GM12801 (cell line): Measurements from ENCODE around the gene PLSCR2.

ENCODE experiments used
- TF ChIP-seq, protein P1 (sequence below): IDR thresholded peaks from one replicate; pipeline ENCODE4 v1.5.1; 2011; ENCODE audit warnings: control low read depth; ENCODE audit not compliant: insufficient read length; ENCODE audit errors: extremely low read depth

PLSCR2 gene

GRCh38 chr3:146504498-146505197, 35.3 kb upstream of the PLSCR2 start:
- TF ChIP-seq, protein P1, sequence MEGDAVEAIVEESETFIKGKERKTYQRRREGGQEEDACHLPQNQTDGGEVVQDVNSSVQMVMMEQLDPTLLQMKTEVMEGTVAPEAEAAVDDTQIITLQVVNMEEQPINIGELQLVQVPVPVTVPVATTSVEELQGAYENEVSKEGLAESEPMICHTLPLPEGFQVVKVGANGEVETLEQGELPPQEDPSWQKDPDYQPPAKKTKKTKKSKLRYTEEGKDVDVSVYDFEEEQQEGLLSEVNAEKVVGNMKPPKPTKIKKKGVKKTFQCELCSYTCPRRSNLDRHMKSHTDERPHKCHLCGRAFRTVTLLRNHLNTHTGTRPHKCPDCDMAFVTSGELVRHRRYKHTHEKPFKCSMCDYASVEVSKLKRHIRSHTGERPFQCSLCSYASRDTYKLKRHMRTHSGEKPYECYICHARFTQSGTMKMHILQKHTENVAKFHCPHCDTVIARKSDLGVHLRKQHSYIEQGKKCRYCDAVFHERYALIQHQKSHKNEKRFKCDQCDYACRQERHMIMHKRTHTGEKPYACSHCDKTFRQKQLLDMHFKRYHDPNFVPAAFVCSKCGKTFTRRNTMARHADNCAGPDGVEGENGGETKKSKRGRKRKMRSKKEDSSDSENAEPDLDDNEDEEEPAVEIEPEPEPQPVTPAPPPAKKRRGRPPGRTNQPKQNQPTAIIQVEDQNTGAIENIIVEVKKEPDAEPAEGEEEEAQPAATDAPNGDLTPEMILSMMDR: no peak

DNA sequence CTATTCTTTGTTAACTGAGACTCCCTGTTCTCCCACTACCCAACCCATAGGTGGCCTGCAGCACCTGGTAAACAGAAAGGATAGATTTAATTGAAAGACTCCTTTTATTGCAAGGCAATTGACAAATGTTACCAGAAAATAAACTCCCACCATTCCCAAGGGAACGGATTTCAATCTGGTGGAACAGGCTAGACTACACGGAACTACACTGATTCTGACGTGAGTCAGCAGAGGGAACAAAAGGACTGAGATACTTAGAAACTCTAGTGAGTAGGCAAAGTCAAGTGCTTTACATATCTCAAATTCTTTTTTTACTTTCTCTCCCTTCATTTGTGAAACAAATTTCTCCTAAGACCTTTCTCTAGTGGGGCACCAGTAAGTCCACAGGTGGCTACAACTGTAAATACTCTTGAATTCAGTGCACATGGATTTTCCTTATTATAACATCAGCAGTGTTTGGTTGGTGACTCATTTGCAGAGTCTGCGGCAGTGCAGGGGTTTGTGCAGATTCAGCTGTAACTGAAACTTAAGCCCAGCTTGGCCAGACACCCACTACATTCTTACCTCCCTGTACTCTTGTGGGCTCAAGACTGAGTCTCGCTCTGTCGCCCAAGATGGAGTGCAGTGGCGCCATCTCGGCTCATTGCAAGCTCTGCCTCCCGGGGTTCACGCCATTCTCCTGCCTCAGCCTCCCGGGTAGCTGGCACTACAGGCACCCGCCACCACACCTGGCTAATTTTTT, 34.3 kb upstream of the PLSCR2 start:
- TF ChIP-seq, protein P1: no peak

DNA sequence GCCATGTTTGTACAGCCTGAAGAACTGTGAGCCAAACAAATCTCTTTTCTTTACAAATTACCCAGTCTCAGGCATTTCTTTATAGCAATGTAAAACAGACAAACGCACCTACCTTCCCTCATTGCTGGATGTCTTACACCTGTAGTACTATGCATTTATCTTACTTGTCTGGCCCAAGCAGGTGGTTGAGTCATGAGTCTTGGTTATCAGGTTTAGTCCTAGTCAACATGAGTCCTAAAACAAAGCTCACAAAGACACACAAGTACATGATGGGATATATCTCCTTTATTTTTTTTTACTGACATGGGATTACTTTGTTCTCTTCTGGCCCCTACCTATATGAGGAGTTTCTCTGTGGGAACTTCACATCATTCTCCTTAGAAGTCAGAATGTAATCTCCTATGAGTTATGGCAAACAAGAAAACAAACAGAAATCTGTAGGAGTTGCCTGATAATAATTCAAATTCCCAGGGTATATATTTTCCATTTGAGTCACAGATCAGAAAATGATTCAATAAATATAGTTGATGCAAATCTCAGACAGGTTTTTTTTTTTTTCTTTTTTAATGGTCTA, 33.6 kb upstream of the PLSCR2 start:
- TF ChIP-seq, protein P1: no peak

DNA sequence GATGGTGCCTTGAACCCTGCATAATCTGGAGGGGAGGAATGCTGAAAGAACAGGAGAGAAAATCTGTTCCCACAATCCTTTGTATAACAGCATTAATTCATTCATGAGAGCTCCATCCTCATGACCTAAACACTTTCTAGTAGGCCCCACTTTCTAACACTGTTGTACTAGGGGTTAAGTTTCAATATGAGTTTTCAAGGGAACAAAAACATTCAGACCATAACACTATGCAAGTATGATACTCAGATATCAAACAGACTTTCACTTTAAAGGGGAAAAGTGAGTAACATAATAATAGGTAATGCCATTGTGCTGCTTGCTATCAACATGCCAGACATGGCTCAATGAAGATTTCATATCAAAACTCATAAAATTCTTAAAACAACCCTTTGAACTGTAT, 32.4 kb upstream of the PLSCR2 start:
- TF ChIP-seq, protein P1: no peak

DNA sequence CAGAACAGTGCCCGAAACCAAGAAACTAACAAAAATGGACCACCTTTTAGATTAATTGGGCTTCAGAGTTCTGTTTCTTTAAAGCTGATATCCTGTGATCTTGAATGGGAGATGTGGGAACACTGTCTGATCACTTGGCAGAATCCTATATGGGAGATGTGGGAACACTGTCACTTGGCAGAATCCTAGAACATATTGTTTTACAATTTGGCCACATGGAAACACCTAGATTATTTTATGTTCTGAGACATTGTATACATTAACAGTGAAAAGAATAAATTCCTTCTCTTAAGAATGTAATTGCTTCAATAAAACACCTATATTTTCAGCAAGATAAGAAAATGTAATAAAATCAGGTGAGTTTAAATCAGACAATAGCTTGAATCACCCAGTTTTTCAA, 30.3 kb upstream of the PLSCR2 start:
- TF ChIP-seq, protein P1: no peak

DNA sequence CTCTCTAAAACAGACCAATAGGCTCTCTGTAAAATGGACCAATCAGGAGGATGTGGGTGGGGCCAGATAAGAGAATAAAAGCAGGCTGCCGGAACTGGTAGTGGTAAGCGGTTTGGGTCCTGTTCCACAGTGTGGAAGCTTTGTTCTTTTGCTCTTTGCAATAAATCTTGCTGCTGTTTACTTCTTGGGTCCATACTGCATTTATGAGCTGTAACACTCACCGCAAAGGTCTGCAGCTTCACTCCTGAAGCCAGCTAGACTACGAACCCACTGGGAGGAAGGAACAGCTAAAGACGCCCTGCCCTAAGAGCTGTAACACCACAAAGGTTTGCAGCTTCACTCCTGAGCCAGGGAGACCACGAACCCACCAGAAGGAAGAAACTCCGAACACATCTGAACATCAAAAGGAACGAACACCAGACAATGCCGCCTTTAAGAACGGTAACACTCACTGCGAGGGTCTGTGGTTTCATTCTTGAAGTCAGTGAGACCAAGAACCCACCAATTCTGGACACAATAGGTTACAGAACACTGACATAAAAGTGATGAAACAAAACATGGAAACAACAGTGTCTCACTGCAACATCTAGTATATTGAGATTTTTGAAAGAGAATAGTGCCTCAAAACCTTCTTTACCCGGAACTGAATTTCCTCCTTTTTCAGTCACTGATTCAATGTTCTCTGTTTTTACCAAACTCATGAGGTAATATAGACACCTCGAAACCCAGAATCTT, 28.8 kb upstream of the PLSCR2 start:
- TF ChIP-seq, protein P1: no peak

- TF ChIP-seq, protein P1: no peak
These were observed 27.4 kb upstream of the PLSCR2 start for GRCh38 chr3:146496726-146497125.
